Ectodermal cell (in vitro differentiated cells): ENCODE results near the gene METRN.

Source experiments
- H3K27ac ChIP-seq: 2 replicates; pipeline ENCODE4 v1.7.0; 2013; ENCODE audit warnings: mild to moderate bottlenecking, low read depth, low read length; ENCODE audit not compliant: insufficient read depth, poor library complexity, severe bottlenecking
- H3K27me3 ChIP-seq: 2 replicates; pipeline ENCODE4 v1.7.0; 2013; ENCODE audit warnings: mild to moderate bottlenecking, low read length; ENCODE audit not compliant: insufficient read depth, control insufficient read depth, poor library complexity, severe bottlenecking
- H3K36me3 ChIP-seq: one replicate; pipeline ENCODE4 v1.7.0; 2013; ENCODE audit warnings: low read length; ENCODE audit not compliant: control insufficient read depth, insufficient read depth
- H3K4me1 ChIP-seq: one replicate; pipeline ENCODE4 v1.7.0; 2013; ENCODE audit warnings: low read length; ENCODE audit not compliant: control insufficient read depth, insufficient read depth
- H3K4me3 ChIP-seq: 2 replicates; pipeline ENCODE4 v1.7.0; 2013; ENCODE audit warnings: low read depth, low read length, control low read depth; ENCODE audit not compliant: insufficient read depth
- H3K9me3 ChIP-seq: 2 replicates; pipeline ENCODE4 v1.7.0; 2013; ENCODE audit warnings: mild to moderate bottlenecking, low read length, moderate library complexity; ENCODE audit not compliant: control insufficient read depth
- WGBS, 2 experiments: methylation state at CpG; one replicate each; pipeline ENCODE4 v1.1.7; 2013; ENCODE audit warnings: missing lambda C conversion rate in 2 of 2; 5-methylcytosine and 5-hydroxymethylcytosine counted together

METRN gene

DNA sequence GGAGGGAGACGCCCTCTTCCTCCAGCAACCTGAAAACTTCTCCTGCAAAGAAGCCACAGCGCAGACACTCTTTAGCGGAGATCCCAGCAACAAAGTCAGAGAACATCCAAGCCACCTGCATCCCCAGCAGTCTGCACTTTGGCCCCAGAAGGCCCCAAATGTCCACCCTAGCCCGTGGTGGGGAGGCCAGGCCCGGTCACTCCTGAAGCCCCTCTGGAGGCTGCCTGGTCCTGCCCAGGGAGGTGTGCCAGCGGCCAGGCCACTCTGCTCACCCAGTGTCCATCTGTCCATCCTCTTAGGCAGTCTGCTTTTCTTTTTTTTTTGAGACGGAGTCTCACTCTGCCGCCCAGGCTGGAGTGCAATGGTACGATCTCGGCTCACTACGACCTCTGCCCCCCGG is 17.4 kb downstream of the METRN start:
- H3K27me3 ChIP-seq, result peaks cover 16% of the 10 kb centered on the region
- H3K4me1 ChIP-seq, result peaks cover 5% of the 10 kb centered on the region
- H3K36me3 ChIP-seq, result no peaks in the 10 kb centered on the region
- no peak overlapping the region for H3K27ac ChIP-seq
- no peak overlapping the region for H3K4me3 ChIP-seq
- WGBS, 2 experiments, result 93 to 94% methylated on average over 12 of the region's 12 CpGs
- H3K9me3 ChIP-seq, result no peaks in the 10 kb centered on the region

- Histone ChIP-seq H3K36me3 (no peaks in the 10 kb centered on the region), H3K4me3 (no peak overlapping the region), H3K27me3 (peaks cover 10% of the 10 kb centered on the region), H3K27ac (no peak overlapping the region), H3K4me1 (no peaks in the 10 kb centered on the region), H3K9me3 (no peaks in the 10 kb centered on the region)
- 92 to 93% methylated on average over 13 of the region's 13 CpGs for WGBS, 2 experiments
These were observed 18.0 kb downstream of the METRN start for GRCh38 chr16:732936-733335.

DNA sequence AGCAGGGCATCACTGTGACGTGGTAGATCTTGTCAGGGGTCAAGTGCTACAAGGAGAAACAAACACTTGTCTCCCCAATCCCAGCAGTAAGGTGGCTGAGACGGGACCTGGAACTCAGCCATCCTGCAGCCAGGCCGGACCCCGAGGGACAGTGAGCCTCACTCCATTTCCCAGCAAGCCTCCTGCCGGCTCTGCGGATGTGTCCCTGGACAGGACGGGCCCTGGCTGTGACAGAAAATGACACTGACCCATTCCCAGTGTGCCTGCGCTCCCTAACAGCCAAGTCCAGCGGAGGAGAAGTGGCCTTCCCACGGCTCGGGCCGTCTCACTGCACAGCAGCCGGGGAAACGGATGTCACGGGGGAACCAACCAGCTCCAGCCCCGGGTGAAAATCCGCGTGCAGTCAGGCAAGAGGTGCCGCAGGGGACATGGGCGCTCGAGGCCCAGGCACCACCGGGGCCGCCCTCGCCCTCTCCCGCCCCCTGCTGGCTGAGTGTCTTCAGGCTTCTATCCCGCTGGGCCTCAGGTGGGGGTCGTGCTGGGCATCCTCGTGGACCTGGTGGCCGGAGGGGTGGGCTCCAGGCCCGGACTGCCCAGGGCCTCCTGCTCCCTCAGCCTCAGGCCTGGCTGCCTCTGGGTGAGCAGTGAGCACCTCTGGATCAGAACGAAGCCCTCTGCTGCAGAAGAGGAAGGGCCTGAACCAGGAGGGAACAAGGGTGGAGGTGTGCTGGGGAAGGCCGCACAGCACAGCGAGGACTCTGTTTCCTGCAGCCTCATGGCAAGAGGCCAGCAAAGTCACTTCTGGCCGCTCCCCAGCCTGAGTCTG is 18.7 kb downstream of the METRN start:
- Histone ChIP-seq H3K27me3 (peaks cover 4% of the 10 kb centered on the region), H3K4me3 (no peak overlapping the region), H3K9me3 (no peaks in the 10 kb centered on the region), H3K27ac (no peak overlapping the region), H3K4me1 (no peaks in the 10 kb centered on the region), H3K36me3 (no peaks in the 10 kb centered on the region)
- 87 to 89% methylated on average over 34 of the region's 34 CpGs for WGBS, 2 experiments

GRCh38 chr16:734208-734980 is 19.5 kb downstream of the METRN start:
- Histone ChIP-seq H3K4me1 (no peaks in the 10 kb centered on the region), H3K36me3 (no peaks in the 10 kb centered on the region), H3K9me3 (no peaks in the 10 kb centered on the region), H3K4me3 (no peak overlapping the region), H3K27me3 (no peaks in the 10 kb centered on the region), H3K27ac (no peak overlapping the region)
- 94 to 95% methylated on average over 49 of the region's 49 CpGs for WGBS, 2 experiments

DNA sequence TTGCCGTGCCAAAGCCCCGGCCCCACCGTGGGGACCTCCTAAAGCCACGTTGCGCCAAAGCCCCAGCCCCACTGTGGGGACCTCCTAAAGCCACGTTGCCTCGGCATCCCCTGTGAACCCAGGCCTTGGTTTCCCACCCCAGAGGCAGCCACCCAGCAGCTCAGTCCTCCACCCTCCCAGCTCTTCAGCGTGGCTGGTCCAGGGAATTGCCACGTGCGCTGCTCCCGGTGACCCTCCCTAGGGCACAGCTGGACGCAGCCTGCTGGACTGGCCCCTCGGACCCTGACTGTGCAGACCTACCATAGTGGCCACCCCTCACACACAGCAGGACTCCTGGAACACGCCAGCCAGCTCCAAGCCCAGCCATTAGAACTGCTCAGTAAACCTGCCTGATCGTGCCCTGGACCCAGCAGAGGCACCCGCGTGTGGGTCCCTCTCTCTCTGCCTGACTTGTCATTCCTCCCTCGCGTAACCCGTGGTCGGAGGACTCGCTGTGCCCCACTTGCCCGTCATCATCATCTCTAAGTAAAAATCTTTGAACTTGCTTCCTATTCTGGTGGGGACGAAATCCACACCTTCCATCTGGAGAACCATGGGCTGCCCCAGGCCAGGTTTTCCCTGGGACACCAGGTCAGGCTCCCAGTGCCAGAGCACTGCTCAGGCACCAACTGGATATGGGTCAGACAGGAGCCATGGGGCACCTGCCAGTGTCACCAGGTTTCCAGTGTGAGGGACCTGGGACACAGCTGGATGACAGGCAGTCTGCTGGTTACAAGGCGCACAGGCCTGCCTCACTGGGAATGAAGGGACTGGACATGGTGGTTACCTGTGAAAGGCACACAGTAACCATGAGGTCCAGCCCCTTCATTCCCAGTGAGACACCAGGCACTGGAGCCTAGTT is 20.3 kb downstream of the METRN start:
- peaks cover 7% of the 10 kb centered on the region for H3K4me1 ChIP-seq
- no peaks in the 10 kb centered on the region for H3K36me3 ChIP-seq
- no peak overlapping the region for H3K4me3 ChIP-seq
- 94 to 95% methylated on average over 25 of the region's 25 CpGs for WGBS, 2 experiments
- no peak overlapping the region for H3K27ac ChIP-seq
- no peaks in the 10 kb centered on the region for H3K9me3 ChIP-seq
- no peaks in the 10 kb centered on the region for H3K27me3 ChIP-seq

DNA sequence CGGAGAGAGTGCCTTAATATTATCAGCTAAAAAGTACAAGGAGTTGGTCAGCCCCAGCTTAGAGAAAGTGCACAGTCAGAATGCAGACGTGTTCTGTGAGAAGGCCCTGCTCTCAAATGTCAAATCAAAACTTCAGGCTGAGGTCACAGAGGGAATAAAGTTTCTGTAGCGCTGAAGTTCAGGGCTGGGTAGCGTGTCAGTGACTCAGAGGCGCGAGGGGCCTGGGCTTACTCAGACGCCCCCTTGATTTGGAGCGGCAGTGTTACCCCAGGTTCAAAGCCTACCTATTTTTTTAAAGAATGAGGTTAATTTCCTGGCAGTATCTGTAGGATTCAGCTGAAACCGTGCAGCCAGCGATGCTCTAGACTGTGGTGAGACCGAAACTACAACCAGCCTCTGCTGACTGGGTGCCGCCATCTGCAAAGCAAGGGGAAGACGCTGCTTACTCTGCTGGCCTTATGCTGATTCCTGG is 21.1 kb downstream of the METRN start:
- Histone ChIP-seq H3K27me3 (no peaks in the 10 kb centered on the region), H3K4me1 (peaks cover 7% of the 10 kb centered on the region), H3K9me3 (no peaks in the 10 kb centered on the region), H3K27ac (no peak overlapping the region), H3K36me3 (no peaks in the 10 kb centered on the region), H3K4me3 (no peak overlapping the region)
- 95% methylated on average over 13 of the region's 13 CpGs for WGBS, 2 experiments

GRCh38 chr16:736936-737481 is 22.1 kb downstream of the METRN start:
- no peak overlapping the region for H3K4me3 ChIP-seq
- H3K36me3 ChIP-seq, result no peaks in the 10 kb centered on the region
- 95 to 97% methylated on average over 29 of the region's 29 CpGs for WGBS, 2 experiments
- no peaks in the 10 kb centered on the region for H3K9me3 ChIP-seq
- no peak overlapping the region for H3K27ac ChIP-seq
- peaks cover 7% of the 10 kb centered on the region for H3K4me1 ChIP-seq
- no peaks in the 10 kb centered on the region for H3K27me3 ChIP-seq

DNA sequence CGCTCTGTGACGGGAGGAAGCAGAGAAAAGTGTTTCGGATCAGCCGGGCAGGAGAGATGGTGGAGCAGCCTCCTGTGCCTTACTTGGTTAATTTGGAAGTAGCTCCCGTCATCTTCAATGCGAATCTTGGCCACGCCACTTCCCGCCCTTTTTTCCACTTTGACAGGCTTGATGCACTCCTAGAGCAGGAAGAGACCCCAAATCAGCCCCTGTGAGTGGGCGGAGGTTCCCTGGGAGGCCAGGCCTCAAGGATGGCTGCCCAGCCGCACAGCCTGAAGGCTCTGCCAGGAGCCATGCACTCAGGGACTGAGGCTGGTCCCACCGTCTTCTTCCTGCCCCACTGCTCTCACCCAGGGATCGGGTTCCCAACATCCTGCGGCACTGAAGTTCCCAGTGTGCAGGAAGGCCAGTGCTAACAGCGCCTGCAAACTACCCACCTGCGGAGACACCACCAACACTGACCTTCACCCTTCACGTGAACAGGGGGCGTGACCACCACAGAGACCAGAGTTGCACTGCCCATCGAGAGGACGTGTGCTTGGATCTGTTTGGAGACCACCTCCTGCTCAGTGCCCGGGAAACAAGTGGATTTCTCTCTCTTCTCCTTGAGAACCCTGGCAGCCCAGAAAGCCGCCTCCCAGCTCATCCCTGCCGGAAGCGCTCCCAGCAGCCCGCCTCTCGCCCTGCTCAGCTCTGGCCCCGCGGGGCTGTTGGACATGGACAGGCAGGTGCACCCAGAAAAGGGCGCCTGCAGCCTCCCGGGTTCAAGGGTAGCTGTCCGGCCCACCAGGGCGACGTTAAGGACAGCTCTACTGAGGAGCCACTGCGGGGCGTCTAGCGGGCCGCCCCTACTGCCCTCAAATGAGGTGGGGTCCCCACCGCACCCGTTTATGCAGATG is 24.9 kb downstream of the METRN start:
- Histone ChIP-seq H3K9me3 (no peaks in the 10 kb centered on the region), H3K36me3 (no peaks in the 10 kb centered on the region), H3K4me3 (peak overlapping the region; percentile 94), H3K4me1 (peaks cover 7% of the 10 kb centered on the region), H3K27ac (no peak overlapping the region), H3K27me3 (no peaks in the 10 kb centered on the region)
- WGBS, 2 experiments, result 59% methylated on average over 38 of the region's 38 CpGs

GRCh38 chr16:740459-740763 is 25.5 kb downstream of the METRN start:
- Histone ChIP-seq H3K27ac (no peak overlapping the region), H3K36me3 (no peaks in the 10 kb centered on the region)

More at GRCh38 chr16:740459-740763, 25.5 kb downstream of the METRN start:
- 1 to 2% methylated on average over 22 of the region's 22 CpGs for WGBS, 2 experiments
- Histone ChIP-seq H3K4me3 (peak overlapping the region; percentile 94), H3K9me3 (no peaks in the 10 kb centered on the region), H3K27me3 (no peaks in the 10 kb centered on the region), H3K4me1 (peaks cover 7% of the 10 kb centered on the region)
